ENCODE data around the gene USP34. TPM values are rescaled to one million over a fixed set of nuclear protein-coding genes. Genes with fewer than 3 reads are reported as not detected.

Gene USP34
- total RNA-seq, 1 experiment from 2014 or later = 89.4 TPM

DNA sequence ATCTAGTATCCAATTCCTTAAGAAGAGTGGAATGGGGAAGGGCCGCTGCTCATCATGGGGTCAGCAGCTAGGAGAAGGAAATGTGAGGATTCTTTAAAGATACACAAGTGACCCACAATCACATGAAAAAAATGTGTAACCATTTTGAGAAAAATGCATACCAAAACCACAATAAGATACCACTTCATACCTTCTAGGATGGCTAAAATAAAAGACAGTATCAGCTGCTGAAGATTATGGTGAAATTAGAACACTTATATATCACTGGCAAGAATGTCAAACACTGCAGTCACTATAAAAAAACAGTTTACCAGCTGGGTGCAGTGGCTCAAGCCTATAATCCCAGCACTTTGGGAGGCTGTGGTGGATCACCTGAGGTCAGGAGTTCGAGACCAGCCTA is 241.0 kb downstream of the USP34 start:
- intact Hi-C loops (cut with micrococcal nuclease; ENCODE audit: unreplicated experiment) = no loop called here
- Mint-ChIP-seq H3K36me3 (ENCODE audit: insufficient read depth, unreplicated experiment) (peaks cover 32% of the 10 kb centered on the region), H3K27me3 (ENCODE audit: unreplicated experiment) (no peaks in the 10 kb centered on the region), H3K4me3 (ENCODE audit: low read depth, unreplicated experiment) (no peak overlapping the region), H3K4me1 (ENCODE audit: low read depth, unreplicated experiment) (no peaks in the 10 kb centered on the region), H3K27ac (ENCODE audit: unreplicated experiment) (no peak overlapping the region), H3K9me3 (ENCODE audit: low read depth, unreplicated experiment) (no peaks in the 10 kb centered on the region)
- BruUV-seq (replicated peaks) = no TSS peak
- DNase-seq = no peak
- TF ChIP-seq, protein P1, sequence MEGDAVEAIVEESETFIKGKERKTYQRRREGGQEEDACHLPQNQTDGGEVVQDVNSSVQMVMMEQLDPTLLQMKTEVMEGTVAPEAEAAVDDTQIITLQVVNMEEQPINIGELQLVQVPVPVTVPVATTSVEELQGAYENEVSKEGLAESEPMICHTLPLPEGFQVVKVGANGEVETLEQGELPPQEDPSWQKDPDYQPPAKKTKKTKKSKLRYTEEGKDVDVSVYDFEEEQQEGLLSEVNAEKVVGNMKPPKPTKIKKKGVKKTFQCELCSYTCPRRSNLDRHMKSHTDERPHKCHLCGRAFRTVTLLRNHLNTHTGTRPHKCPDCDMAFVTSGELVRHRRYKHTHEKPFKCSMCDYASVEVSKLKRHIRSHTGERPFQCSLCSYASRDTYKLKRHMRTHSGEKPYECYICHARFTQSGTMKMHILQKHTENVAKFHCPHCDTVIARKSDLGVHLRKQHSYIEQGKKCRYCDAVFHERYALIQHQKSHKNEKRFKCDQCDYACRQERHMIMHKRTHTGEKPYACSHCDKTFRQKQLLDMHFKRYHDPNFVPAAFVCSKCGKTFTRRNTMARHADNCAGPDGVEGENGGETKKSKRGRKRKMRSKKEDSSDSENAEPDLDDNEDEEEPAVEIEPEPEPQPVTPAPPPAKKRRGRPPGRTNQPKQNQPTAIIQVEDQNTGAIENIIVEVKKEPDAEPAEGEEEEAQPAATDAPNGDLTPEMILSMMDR (IDR thresholded peaks at IDR 0.05; ENCODE audit: unreplicated experiment) = no peak
- CTCF ChIA-PET = no interaction called here

DNA sequence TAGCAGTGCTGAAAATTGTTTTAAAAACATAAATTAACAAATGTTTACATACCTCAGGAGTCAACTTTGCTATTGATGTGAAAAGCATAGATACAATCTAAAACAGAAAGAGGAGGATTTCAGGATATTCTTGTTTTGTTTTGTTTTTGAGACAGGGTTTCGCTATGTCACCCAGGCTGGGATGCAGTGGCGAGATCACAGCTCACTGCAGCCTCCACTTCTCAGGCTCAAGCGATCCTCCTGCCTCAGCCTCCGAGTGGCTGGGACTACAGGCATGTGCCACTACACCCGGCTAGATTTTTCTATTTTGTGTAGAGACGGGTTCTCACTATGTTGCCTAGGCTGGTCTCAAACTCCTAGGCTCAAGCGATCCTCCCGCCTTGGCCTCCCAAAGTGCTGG is 248.3 kb downstream of the USP34 start:
- TF ChIP-seq, protein P1 (IDR thresholded peaks at IDR 0.05; ENCODE audit: unreplicated experiment) = no peak
- no peak overlapping the region for H3K4me3 Mint-ChIP-seq (ENCODE audit: low read depth, unreplicated experiment)
- BruUV-seq (replicated peaks) = no TSS peak
- no peak overlapping the region for H3K27ac Mint-ChIP-seq (ENCODE audit: unreplicated experiment)
- H3K4me1 Mint-ChIP-seq (ENCODE audit: low read depth, unreplicated experiment) = peaks cover 10% of the 10 kb centered on the region
- H3K36me3 Mint-ChIP-seq (ENCODE audit: insufficient read depth, unreplicated experiment) = peaks cover 21% of the 10 kb centered on the region
- CTCF ChIA-PET = no interaction called here
- DNase-seq = no peak
- no peaks in the 10 kb centered on the region for H3K27me3 Mint-ChIP-seq (ENCODE audit: unreplicated experiment)
- intact Hi-C loops (cut with micrococcal nuclease; ENCODE audit: unreplicated experiment) = no loop called here
- no peaks in the 10 kb centered on the region for H3K9me3 Mint-ChIP-seq (ENCODE audit: low read depth, unreplicated experiment)

DNA sequence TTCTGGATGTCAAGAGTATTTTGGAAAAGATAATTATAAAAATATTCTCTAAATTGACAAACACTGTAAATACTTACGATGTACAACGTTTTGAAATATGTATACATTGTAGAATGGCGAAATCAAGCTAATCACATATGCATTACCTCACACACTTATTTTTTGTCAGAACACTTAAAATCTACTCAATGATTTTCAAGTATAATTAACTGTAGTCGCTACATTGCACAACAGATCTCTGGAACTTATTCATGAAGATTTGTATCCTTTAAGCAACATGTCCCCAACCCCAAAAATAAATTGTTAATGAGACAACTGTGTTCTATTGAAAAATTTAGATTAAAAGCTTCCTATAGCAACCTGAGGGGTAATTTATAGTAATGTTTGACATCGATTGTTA is 249.1 kb downstream of the USP34 start:
- intact Hi-C loops (cut with micrococcal nuclease; ENCODE audit: unreplicated experiment) = no loop called here
- H3K4me3 Mint-ChIP-seq (ENCODE audit: low read depth, unreplicated experiment) = no peak overlapping the region
- peaks cover 10% of the 10 kb centered on the region for H3K4me1 Mint-ChIP-seq (ENCODE audit: low read depth, unreplicated experiment)
- no peak for DNase-seq
- no peak overlapping the region for H3K27ac Mint-ChIP-seq (ENCODE audit: unreplicated experiment)
- BruUV-seq (replicated peaks) = no TSS peak
- H3K9me3 Mint-ChIP-seq (ENCODE audit: low read depth, unreplicated experiment) = no peaks in the 10 kb centered on the region
- no peaks in the 10 kb centered on the region for H3K27me3 Mint-ChIP-seq (ENCODE audit: unreplicated experiment)
- CTCF ChIA-PET = no interaction called here
- peaks cover 21% of the 10 kb centered on the region for H3K36me3 Mint-ChIP-seq (ENCODE audit: insufficient read depth, unreplicated experiment)
- TF ChIP-seq, protein P1 (IDR thresholded peaks at IDR 0.05; ENCODE audit: unreplicated experiment) = no peak

DNA sequence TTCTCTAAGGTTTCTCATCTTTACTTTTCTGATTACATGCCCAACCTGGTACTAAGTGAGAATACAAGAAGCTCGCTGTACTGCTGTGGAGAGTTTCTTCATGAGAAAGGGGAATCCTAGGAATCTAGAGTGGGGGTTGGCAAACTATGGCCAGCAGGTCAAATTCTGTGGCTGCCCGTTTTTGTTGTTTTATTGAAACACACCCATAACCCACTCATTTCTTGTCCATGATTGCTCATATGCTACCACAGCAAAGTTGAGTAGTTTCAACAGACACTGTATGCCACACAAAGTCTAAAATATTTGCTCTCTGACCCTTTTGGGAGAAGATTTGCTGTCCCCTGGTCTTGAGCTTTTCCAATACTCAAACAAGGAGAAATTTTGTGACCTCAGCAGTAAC is 250.1 kb downstream of the USP34 start:
- Mint-ChIP-seq H3K36me3 (ENCODE audit: insufficient read depth, unreplicated experiment) (peaks cover 19% of the 10 kb centered on the region), H3K9me3 (ENCODE audit: low read depth, unreplicated experiment) (no peaks in the 10 kb centered on the region), H3K27me3 (ENCODE audit: unreplicated experiment) (no peaks in the 10 kb centered on the region), H3K4me1 (ENCODE audit: low read depth, unreplicated experiment) (peaks cover 10% of the 10 kb centered on the region), H3K27ac (ENCODE audit: unreplicated experiment) (no peak overlapping the region), H3K4me3 (ENCODE audit: low read depth, unreplicated experiment) (no peak overlapping the region)
- CTCF ChIA-PET = no interaction called here
- TF ChIP-seq, protein P1 (IDR thresholded peaks at IDR 0.05; ENCODE audit: unreplicated experiment) = no peak
- no TSS peak for BruUV-seq (replicated peaks)
- no peak for DNase-seq
- intact Hi-C loops (cut with micrococcal nuclease; ENCODE audit: unreplicated experiment) = no loop called here
